MCF 10A (cell line): ENCODE measurements around the gene PBX1. TPM values are rescaled to one million over a fixed set of nuclear protein-coding genes. Genes with fewer than 3 reads are reported as not detected.

Source experiments
- BruUV-seq: library from RNA; stranded (reverse); fragments of 400-500 nt; replicated peaks from 2 replicates; lab custom pipeline; 2021; lab: Mats Ljungman, UMichigan
- CTCF ChIA-PET: fragments of 300-600 bp; sonication (Branson Sonifier 250); formaldehyde crosslinking; extraction: SDS; loops from one replicate; lab custom pipeline; 2021; ENCODE audit warnings: antibody characterized with exemption, inconsistent platforms; lab: Yijun Ruan, JAX
- POLR2A ChIA-PET: fragments of 300-600, 350-650 bp; sonication (Branson Sonifier 250); formaldehyde crosslinking; extraction: SDS; loops from one replicate; lab custom pipeline; 2020; ENCODE audit warnings: antibody characterized with exemption, inconsistent platforms; lab: Yijun Ruan, JAX
- DNase-seq: peaks from one replicate; pipeline ENCODE4 v3.0.0-alpha.2; 2018; ENCODE audit not compliant: unreplicated experiment
- H3K27ac Mint-ChIP-seq: one replicate; pipeline ENCODE4 v1.8.0; 2022; ENCODE audit warnings: mild to moderate bottlenecking, low read depth, mixed read lengths; ENCODE audit not compliant: unreplicated experiment
- H3K27me3 Mint-ChIP-seq: one replicate; pipeline ENCODE4 v1.8.0; 2022; ENCODE audit warnings: mixed read lengths; ENCODE audit not compliant: insufficient read depth, unreplicated experiment
- H3K36me3 Mint-ChIP-seq: one replicate; pipeline ENCODE4 v1.8.0; 2022; ENCODE audit warnings: mild to moderate bottlenecking, moderate library complexity, mixed read lengths; ENCODE audit not compliant: insufficient read depth, unreplicated experiment
- H3K4me1 Mint-ChIP-seq: one replicate; pipeline ENCODE4 v1.8.0; 2022; ENCODE audit warnings: mixed read lengths; ENCODE audit not compliant: insufficient read depth, unreplicated experiment
- H3K4me3 Mint-ChIP-seq: one replicate; pipeline ENCODE4 v1.8.0; 2022; ENCODE audit warnings: mild to moderate bottlenecking, moderate library complexity, mixed read lengths; ENCODE audit not compliant: unreplicated experiment
- H3K9me3 Mint-ChIP-seq: one replicate; pipeline ENCODE4 v1.8.0; 2022; ENCODE audit warnings: mixed read lengths; ENCODE audit not compliant: unreplicated experiment
- intact Hi-C: fragments of 100-400 bp; cut with micrococcal nuclease; formaldehyde crosslinking; loops from 2 replicates; pipeline ENCODE4 v1.14.1; 2022
- total RNA-seq: library from RNA; stranded (reverse); gene quantifications from 2 replicates; pipeline ENCODE4 v1.2.3, GENCODE V29; 2022
- TF ChIP-seq, protein P1 (sequence below): fragments of 200-600 bp; IDR thresholded peaks from one replicate; pipeline ENCODE4 v1.8.0; 2022; ENCODE audit warnings: antibody characterized with exemption, mild to moderate bottlenecking; ENCODE audit not compliant: unreplicated experiment

PBX1 gene
- total RNA-seq, 1 experiment from 2014 or later: 5.8 TPM

DNA sequence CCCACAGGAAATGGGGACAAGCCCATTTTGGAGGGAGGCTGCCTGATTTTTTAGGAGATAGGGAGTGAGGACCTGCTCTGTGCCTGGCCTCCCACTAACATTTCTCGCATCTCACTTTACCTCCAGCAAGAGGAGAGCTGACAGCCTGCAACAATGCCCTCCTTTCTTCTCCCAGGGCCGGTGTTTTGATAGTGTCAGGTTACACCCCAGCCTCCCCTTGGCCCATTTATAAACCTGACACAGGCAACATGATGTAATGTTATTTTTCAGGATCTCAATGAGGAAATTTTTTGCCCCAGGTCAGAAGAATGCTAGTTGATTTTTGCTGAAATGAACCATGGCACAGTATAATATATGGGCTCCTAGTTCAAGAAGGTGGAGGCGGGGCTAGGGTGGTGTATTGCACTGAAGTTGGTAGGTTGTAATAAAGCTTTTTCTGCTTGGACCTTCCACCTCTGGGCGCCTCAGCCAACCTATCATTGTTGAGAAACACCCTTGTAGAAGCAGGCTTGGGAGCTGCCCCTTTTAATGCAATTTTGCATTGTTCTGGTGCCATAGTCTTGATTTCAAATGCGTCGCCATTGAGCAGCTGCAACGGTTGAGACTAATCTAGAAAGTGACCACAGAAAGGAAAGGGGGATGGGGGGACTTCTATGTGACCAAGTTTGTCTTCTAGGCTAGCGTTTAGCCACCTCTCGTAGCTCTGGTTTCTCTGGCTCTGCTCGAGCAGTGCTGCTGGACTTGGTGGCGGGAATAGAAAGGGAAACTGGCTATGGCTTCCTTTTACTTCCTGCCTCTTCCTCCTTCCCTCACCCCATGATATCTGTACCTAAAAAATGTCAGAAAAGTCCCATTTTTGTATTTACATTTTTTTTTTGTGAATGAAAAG, 53.0 kb downstream of the PBX1 start:
- intact Hi-C loops: loop anchor here (1.0 to 10.0 kb wide), 2 partner anchors 54 to 297 kb away; no protein-coding TSS in a partner anchor
- Mint-ChIP-seq H3K27ac (peak overlapping the region; percentile 55), H3K36me3 (no peaks in the 10 kb centered on the region), H3K4me1 (peaks cover 25% of the 10 kb centered on the region), H3K9me3 (no peaks in the 10 kb centered on the region), H3K27me3 (no peaks in the 10 kb centered on the region), H3K4me3 (peak overlapping the region; percentile 62)
- TF ChIP-seq, protein P1, sequence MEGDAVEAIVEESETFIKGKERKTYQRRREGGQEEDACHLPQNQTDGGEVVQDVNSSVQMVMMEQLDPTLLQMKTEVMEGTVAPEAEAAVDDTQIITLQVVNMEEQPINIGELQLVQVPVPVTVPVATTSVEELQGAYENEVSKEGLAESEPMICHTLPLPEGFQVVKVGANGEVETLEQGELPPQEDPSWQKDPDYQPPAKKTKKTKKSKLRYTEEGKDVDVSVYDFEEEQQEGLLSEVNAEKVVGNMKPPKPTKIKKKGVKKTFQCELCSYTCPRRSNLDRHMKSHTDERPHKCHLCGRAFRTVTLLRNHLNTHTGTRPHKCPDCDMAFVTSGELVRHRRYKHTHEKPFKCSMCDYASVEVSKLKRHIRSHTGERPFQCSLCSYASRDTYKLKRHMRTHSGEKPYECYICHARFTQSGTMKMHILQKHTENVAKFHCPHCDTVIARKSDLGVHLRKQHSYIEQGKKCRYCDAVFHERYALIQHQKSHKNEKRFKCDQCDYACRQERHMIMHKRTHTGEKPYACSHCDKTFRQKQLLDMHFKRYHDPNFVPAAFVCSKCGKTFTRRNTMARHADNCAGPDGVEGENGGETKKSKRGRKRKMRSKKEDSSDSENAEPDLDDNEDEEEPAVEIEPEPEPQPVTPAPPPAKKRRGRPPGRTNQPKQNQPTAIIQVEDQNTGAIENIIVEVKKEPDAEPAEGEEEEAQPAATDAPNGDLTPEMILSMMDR: no peak
- peak; percentile 99 for DNase-seq
- POLR2A ChIA-PET: interaction anchor here (0.6 to 6.3 kb wide), 14 partner anchors 10 to 1081 kb away, joined by 3 to 65 read pairs (median 4); partner anchors contain the start of gene PBX1
- BruUV-seq: no TSS peak
- CTCF ChIA-PET: interaction anchor here (0.5 to 3.5 kb wide), 23 partner anchors 10 to 1727 kb away, joined by 3 to 23 read pairs (median 4); partner anchors contain the start of gene PBX1

DNA sequence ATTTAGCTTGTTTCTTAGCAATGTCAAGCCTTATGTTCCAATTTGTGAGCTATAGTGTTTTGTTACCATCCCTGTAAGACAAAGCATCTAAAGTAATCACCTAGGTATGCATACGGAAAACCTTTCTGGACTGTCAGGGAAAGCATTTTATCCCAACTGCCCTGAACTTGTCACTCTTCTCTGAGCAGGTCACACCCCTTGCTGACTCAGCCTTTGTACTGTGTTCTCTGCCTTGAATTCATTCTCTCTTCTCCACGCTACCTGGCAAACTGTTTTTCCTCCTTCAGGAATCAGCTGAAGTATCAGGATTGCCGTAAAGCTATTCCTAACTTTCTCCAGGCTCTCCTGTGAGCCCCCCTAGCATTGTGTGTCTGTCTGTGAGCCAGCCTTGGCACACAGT, 54.2 kb downstream of the PBX1 start:
- TF ChIP-seq, protein P1: no peak
- CTCF ChIA-PET: interaction anchor here (0.5 to 3.5 kb wide), 14 partner anchors 11 to 1374 kb away, joined by 3 to 23 read pairs (median 4); partner anchors contain the start of gene PBX1

DNA sequence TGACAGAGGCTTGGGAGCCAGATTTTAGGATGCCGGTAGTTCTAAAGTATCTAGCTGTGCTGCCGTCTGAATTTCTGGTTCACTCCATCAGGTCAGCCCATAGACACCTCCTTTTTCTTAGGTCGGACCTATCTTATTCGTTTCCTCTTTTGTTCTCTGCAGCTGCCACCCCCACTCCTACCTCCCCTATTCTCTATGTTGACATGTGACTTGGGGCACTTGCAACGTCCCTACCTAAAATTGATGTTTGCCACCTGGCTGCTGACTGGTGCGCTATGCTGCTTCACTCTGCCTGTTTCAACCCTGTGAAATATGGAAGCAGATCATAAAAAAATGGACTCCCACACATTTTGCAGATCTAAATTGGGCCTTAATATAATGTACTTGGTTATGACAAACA, 55.3 kb downstream of the PBX1 start:
- CTCF ChIA-PET: interaction anchor here (1.2 to 3.5 kb wide), 3 partner anchors 12 to 448 kb away, joined by 6 to 23 read pairs (median 7); no protein-coding TSS in a partner anchor
- Mint-ChIP-seq H3K9me3 (no peaks in the 10 kb centered on the region), H3K4me1 (peaks cover 25% of the 10 kb centered on the region), H3K27ac (no peak overlapping the region), H3K36me3 (no peaks in the 10 kb centered on the region), H3K27me3 (no peaks in the 10 kb centered on the region), H3K4me3 (no peak overlapping the region)
- intact Hi-C loops: loop anchor here (10.0 kb wide), 1 partner anchor 300 kb away; no protein-coding TSS in a partner anchor
- no TSS peak for BruUV-seq
- TF ChIP-seq, protein P1: no peak
- DNase-seq: no peak
- POLR2A ChIA-PET: interaction anchor here (0.7 to 6.3 kb wide), 3 partner anchors 9 to 93 kb away, joined by 3 to 50 read pairs (median 13); partner anchors contain the start of gene PBX1

More for the DNA sequence above, 54.2 kb downstream of the PBX1 start:
- no TSS peak for BruUV-seq
- Mint-ChIP-seq H3K27ac (peak overlapping the region; percentile 55), H3K27me3 (no peaks in the 10 kb centered on the region), H3K9me3 (no peaks in the 10 kb centered on the region), H3K4me1 (peaks cover 25% of the 10 kb centered on the region), H3K36me3 (no peaks in the 10 kb centered on the region), H3K4me3 (peak overlapping the region; percentile 11)
- peak; percentile 73 for DNase-seq
- POLR2A ChIA-PET: interaction anchor here (0.9 to 6.3 kb wide), 9 partner anchors 11 to 174 kb away, joined by 3 to 65 read pairs (median 13); partner anchors contain the start of gene PBX1
- intact Hi-C loops: loop anchor here (10.0 kb wide), 1 partner anchor 298 kb away; no protein-coding TSS in a partner anchor
